Measurements from ENCODE around the gene ARTN. TPM values are rescaled to one million over a fixed set of nuclear protein-coding genes. Genes with fewer than 3 reads are reported as not detected.

Gene ARTN
- total and polyA plus RNA-seq, 11 donors, result 0.07 to 1.3 (median 0.23) TPM; not detected in 6

DNA sequence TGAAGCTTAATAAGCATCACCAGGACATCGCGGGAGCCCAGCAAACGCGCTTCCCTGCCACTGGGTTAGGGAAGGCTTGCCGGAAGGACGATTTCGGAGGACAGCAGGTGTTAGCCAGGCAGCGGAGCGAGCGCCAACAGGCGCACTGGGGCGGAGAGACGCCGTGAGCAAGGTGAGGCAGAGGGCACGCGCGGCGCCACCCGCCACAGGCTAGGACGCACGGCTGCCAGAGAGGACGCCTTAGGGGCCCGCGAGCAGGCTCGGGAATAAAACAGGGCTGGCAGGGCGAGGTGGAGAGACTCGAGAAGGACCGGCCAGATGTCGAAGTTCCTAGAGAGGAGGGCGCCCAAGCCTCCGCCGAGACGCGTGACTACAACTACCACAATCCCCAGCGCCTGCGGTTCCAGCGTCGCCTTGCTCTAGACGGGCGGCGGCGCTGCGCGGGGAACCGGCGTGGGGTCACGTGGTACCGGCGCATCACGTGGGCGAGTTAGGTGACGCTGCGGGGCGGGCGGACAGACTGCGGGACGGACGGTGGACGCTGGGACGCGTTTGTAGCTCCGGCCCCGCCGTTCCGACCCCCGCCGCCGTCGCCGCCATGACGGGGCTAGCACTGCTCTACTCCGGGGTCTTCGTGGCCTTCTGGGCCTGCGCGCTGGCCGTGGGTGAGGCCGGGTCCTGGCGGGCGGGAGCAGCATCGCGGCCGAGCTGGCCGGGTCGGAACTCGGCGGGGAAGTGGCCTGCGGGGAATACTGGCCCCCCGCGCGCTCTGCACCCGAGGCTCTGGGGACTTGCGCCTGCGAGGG is 41.0 kb downstream of the ARTN start, which contains the start of gene ATP6V0B:
Gene ATP6V0B, plus strand, starts transcription at position 518 of the 806 bp plus-strand sequence. Its CDS starts 81 bp downstream, at position 599.
- Histone ChIP-seq H3K27me3 (no peaks in the 10 kb centered on the region), H3K4me3 (peak within 1 kb of the TSS; percentile 59 to 93 (median 89)), H3K4me1 (peaks cover 6 to 61% (median 46%) of the 10 kb centered on the region in 12 donors), H3K27ac (peak within 1 kb of the TSS; percentile 83 to 97 (median 92)), H3K9me3 (no peaks in the 10 kb centered on the region), H3K36me3 (peaks cover 0 to 40% (median 27%) of the 10 kb centered on the region in 9 donors)
- ATAC-seq, result peak; percentile 82 to 88 (median 86)
- DNase-seq, result peak; percentile 97 to 98 (median 98)
- WGBS, 4 donors, result 0 to 1% (median 1%) methylated on average over 48 to 93 of the region's 93 CpGs
- intact Hi-C loops (cut with DNase I), result loop anchor here in 4 of 10 donors (1.0 to 2.0 kb wide), 2 partner anchors 28 kb away; partner anchors contain the start of gene IPO13 (in 4 of the 4)
- TF ChIP-seq POLR2A (IDR thresholded peaks at IDR 0.05), result peak in 1 of 2 donors; percentile 96
- TF ChIP-seq, protein P1, sequence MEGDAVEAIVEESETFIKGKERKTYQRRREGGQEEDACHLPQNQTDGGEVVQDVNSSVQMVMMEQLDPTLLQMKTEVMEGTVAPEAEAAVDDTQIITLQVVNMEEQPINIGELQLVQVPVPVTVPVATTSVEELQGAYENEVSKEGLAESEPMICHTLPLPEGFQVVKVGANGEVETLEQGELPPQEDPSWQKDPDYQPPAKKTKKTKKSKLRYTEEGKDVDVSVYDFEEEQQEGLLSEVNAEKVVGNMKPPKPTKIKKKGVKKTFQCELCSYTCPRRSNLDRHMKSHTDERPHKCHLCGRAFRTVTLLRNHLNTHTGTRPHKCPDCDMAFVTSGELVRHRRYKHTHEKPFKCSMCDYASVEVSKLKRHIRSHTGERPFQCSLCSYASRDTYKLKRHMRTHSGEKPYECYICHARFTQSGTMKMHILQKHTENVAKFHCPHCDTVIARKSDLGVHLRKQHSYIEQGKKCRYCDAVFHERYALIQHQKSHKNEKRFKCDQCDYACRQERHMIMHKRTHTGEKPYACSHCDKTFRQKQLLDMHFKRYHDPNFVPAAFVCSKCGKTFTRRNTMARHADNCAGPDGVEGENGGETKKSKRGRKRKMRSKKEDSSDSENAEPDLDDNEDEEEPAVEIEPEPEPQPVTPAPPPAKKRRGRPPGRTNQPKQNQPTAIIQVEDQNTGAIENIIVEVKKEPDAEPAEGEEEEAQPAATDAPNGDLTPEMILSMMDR (IDR thresholded peaks at IDR 0.05), result peak in 8 of 12 donors; percentile 15 to 48 (median 24)

- 2 to 3% (median 3%) methylated on average over 32 to 34 of the region's 34 CpGs for WGBS, 4 donors
- TF ChIP-seq POLR2A (IDR thresholded peaks at IDR 0.05), result no peak
- TF ChIP-seq, protein P1 (IDR thresholded peaks at IDR 0.05), result no peak
- H3K27me3 ChIP-seq, result no peaks in the 10 kb centered on the region
- H3K4me1 ChIP-seq, result peaks cover 4 to 66% (median 51%) of the 10 kb centered on the region in 12 donors
- intact Hi-C loops (cut with DNase I), result loop anchor here in 2 of 10 donors (2.0 kb wide), 1 partner anchor 29 kb away; the partner anchor contains the start of gene IPO13 (in 2 of the 2)
- H3K27ac ChIP-seq, result peak overlapping the region; percentile 83 to 97 (median 92)
- H3K9me3 ChIP-seq, result no peaks in the 10 kb centered on the region
- ATAC-seq (peak in 3 of 4 donors; percentile 10 to 15 (median 10)), DNase-seq (peak; percentile 65 to 80 (median 70))
- H3K4me3 ChIP-seq, result peak overlapping the region; percentile 59 to 93 (median 89)
- peaks cover 0 to 40% (median 27%) of the 10 kb centered on the region in 9 donors for H3K36me3 ChIP-seq
Observed at GRCh38 chr1:43975249-43975961, 41.8 kb downstream of the ARTN start.

GRCh38 chr1:43976045-43976444 is 42.4 kb downstream of the ARTN start:
- Histone ChIP-seq H3K27me3 (no peaks in the 10 kb centered on the region), H3K9me3 (no peaks in the 10 kb centered on the region), H3K36me3 (peaks cover 0 to 40% (median 27%) of the 10 kb centered on the region in 9 donors), H3K27ac (peak overlapping the region in 1 of 12 donors; percentile 93), H3K4me1 (peaks cover 3 to 61% (median 45%) of the 10 kb centered on the region in 12 donors), H3K4me3 (peak overlapping the region in 11 of 12 donors; percentile 59 to 93 (median 89))
- DNase-seq, result peak in 1 of 5 donors; percentile 17
- 82 to 90% (median 85%) methylated on average over 4 of the region's 4 CpGs for WGBS, 4 donors
- no peak for TF ChIP-seq POLR2A (IDR thresholded peaks at IDR 0.05)
- TF ChIP-seq, protein P1 (IDR thresholded peaks at IDR 0.05), result no peak
- ATAC-seq, result no peak
- intact Hi-C loops (cut with DNase I), result no loop called here

Measured in heart left ventricle (tissue), 16 donors.